ENCODE measurements around the gene GALNT1. TPM values are rescaled to one million over a fixed set of nuclear protein-coding genes. Genes with fewer than 3 reads are reported as not detected.

Gene GALNT1
- total RNA-seq, 1 experiment from 2014 or later = 54.7 TPM

GRCh38 chr18:35641467-35641866, 59.9 kb downstream of the GALNT1 start:
- Histone ChIP-seq H4K20me1 (ENCODE audit: insufficient read depth) (no peaks in the 10 kb centered on the region), H3K79me2 (ENCODE audit: insufficient read depth, low read length) (0 out of 2 replicates have a peak, but pooled peaks cover 5% of the 10 kb centered on the region), H3K9me2 (ENCODE audit: insufficient read depth) (no peaks in the 10 kb centered on the region), H3K4me2 (ENCODE audit: low read length) (no peak overlapping the region), H3K27ac (ENCODE audit: low read depth, low read length) (no peak overlapping the region), H3K9ac (ENCODE audit: low read length) (no peak overlapping the region), H3K27me3 (ENCODE audit: insufficient read depth, low read length) (no peaks in the 10 kb centered on the region), H3K36me3 (ENCODE audit: control insufficient read depth in 1 of 2, insufficient read depth in 2 of 2, low read length in 2 of 2) (no peaks in the 10 kb centered on the region; a peak in 1 of 4 replicates), H3K4me1 (ENCODE audit: control insufficient read depth in 1 of 2, insufficient read depth in 2 of 2, low read length in 2 of 2) (no peaks in the 10 kb centered on the region), H3K4me3 (replicated peaks in 1 of 2; ENCODE audit: low read depth in 1 of 2, low read length in 2 of 2) (no peak overlapping the region), H2AFZ (ENCODE audit: low read depth, low read length, poor library complexity, severe bottlenecking) (no peak overlapping the region), H3K9me3 (ENCODE audit: control insufficient read depth in 1 of 2, insufficient read depth in 1 of 2, low read depth in 1 of 2, low read length in 2 of 2) (no peaks in the 10 kb centered on the region)
- ChIA-PET CTCF (no interaction called here), POLR2A (no interaction called here), RAD21 (ENCODE audit: low non-redundant PET in 1 of 2, low total read pairs in 2 of 2, uncharacterized antibody in 2 of 2, unreplicated experiment in 2 of 2) (no interaction called here)
- ATAC-seq = no peak
- DNase-seq (ENCODE audit: low read depth, low spot score) = no peak
- intact Hi-C loops (cut with micrococcal nuclease) = no loop called here
- no TSS peak for BruUV-seq (replicated peaks)
- no peak for TF ChIP-seq RAD21 (IDR thresholded peaks at IDR 0.05; ENCODE audit: low read depth)
- TF ChIP-seq JUND (IDR thresholded peaks at IDR 0.05) = no peak
- no peak for TF ChIP-seq SIN3A (IDR thresholded peaks at IDR 0.05; ENCODE audit: low read depth)
- TF ChIP-seq CBX3 (IDR thresholded peaks at IDR 0.05; ENCODE audit: low read depth) = no peak
- TF ChIP-seq FOSL1 (IDR thresholded peaks at IDR 0.05; ENCODE audit: low read depth) = no peak
- TF ChIP-seq POLR2AphosphoS5 (IDR thresholded peaks at IDR 0.05; ENCODE audit: low read depth, low read length) = no peak
- TF ChIP-seq ZNF274 (IDR thresholded peaks at IDR 0.05; ENCODE audit: low read depth, low read length) = no peak
- TF ChIP-seq CEBPB (IDR thresholded peaks at IDR 0.05; ENCODE audit: low read depth) = no peak
- no peak for TF ChIP-seq EZH2phosphoT487 (IDR thresholded peaks at IDR 0.05; ENCODE audit: borderline replicate concordance)
- no peak for TF ChIP-seq ATF3 (IDR thresholded peaks at IDR 0.05)
- no peak for TF ChIP-seq ELF1 (IDR thresholded peaks at IDR 0.05; ENCODE audit: borderline replicate concordance, low read depth)
- TF ChIP-seq SRF (IDR thresholded peaks at IDR 0.05; ENCODE audit: low read depth) = no peak
- TF ChIP-seq, protein P1, sequence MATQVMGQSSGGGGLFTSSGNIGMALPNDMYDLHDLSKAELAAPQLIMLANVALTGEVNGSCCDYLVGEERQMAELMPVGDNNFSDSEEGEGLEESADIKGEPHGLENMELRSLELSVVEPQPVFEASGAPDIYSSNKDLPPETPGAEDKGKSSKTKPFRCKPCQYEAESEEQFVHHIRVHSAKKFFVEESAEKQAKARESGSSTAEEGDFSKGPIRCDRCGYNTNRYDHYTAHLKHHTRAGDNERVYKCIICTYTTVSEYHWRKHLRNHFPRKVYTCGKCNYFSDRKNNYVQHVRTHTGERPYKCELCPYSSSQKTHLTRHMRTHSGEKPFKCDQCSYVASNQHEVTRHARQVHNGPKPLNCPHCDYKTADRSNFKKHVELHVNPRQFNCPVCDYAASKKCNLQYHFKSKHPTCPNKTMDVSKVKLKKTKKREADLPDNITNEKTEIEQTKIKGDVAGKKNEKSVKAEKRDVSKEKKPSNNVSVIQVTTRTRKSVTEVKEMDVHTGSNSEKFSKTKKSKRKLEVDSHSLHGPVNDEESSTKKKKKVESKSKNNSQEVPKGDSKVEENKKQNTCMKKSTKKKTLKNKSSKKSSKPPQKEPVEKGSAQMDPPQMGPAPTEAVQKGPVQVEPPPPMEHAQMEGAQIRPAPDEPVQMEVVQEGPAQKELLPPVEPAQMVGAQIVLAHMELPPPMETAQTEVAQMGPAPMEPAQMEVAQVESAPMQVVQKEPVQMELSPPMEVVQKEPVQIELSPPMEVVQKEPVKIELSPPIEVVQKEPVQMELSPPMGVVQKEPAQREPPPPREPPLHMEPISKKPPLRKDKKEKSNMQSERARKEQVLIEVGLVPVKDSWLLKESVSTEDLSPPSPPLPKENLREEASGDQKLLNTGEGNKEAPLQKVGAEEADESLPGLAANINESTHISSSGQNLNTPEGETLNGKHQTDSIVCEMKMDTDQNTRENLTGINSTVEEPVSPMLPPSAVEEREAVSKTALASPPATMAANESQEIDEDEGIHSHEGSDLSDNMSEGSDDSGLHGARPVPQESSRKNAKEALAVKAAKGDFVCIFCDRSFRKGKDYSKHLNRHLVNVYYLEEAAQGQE (IDR thresholded peaks at IDR 0.05; ENCODE audit: low read depth) = no peak
